NB4 (cell line): ENCODE data around the gene MANSC4.

Experiments
- DNase-seq: peaks from one replicate; pipeline ENCODE4 v3.0.0; 2010; ENCODE audit warnings: low read depth
- H3K4me3 ChIP-seq: one replicate; pipeline ENCODE4 v1.5.1; 2011; ENCODE audit warnings: mild to moderate bottlenecking, low read depth, low read length, moderate library complexity
- CTCF ChIP-seq: IDR thresholded peaks from one replicate; pipeline ENCODE4 v1.5.1; 2012; ENCODE audit warnings: low read depth, low read length
- MYC ChIP-seq: IDR thresholded peaks from 2 replicates; pipeline ENCODE4 v1.6.1; 2011; ENCODE audit warnings: low read depth, low read length
- POLR2A ChIP-seq: IDR thresholded peaks from 2 replicates; pipeline ENCODE4 v1.6.1; 2011; ENCODE audit warnings: mild to moderate bottlenecking; ENCODE audit not compliant: insufficient read length; ENCODE audit errors: extremely low read depth
- TF ChIP-seq, protein P1 (sequence below): IDR thresholded peaks from 2 replicates; pipeline ENCODE4 v1.6.1; 2011; ENCODE audit warnings: low read depth, low read length

The MANSC4 gene

DNA sequence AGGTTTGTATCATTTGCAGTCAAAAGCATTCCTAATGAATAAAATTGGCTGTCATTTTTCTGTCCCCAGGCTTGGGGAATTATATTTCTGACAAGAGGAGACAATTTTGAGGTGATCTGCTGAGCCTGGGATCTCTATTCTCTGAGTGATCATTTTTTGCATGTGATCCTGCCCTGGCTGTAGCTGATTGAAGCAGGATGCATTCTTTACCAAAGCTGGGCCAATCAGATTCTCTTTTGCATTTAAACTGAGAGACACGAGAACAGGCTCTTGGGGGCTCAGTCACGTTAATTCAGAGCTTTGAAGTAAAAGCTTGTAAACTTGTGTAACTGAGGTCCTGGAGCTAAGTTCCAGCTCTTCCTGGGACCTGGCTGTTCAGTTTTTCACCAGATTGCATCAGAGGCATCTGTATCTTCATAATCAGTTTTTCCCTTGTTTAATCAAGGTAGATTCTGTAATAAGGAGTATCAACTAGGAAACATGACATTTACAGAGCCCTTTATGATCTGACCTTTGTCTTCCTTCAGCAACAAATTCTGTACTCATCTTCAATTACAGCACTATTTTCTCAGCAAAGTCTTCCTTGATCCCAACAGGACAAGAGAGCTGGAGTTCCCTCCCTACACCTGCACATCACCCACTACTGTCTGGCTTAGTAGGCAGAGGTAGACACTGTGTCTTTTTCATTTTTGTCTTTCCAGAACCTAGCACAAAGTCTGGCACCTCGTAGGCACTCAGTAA, 35.0 kb upstream of the MANSC4 start:
- no peak for DNase-seq
- no peak overlapping the region for H3K4me3 ChIP-seq
- TF ChIP-seq CTCF, result no peak
- TF ChIP-seq POLR2A, result no peak
- TF ChIP-seq MYC, result no peak
- TF ChIP-seq, protein P1, sequence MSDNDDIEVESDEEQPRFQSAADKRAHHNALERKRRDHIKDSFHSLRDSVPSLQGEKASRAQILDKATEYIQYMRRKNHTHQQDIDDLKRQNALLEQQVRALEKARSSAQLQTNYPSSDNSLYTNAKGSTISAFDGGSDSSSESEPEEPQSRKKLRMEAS, result no peak

- no peak for TF ChIP-seq CTCF
- no peak for TF ChIP-seq POLR2A
- no peak for TF ChIP-seq MYC
- DNase-seq, result no peak
- H3K4me3 ChIP-seq, result no peak overlapping the region
Measured at GRCh38 chr12:27814411-27814810, 34.4 kb upstream of the MANSC4 start.

- H3K4me3 ChIP-seq, result no peak overlapping the region
- TF ChIP-seq, protein P1, result no peak
- TF ChIP-seq POLR2A (no peak), CTCF (no peak), MYC (no peak)
- no peak for DNase-seq
Measured at GRCh38 chr12:27812502-27812901, 32.5 kb upstream of the MANSC4 start.

DNA sequence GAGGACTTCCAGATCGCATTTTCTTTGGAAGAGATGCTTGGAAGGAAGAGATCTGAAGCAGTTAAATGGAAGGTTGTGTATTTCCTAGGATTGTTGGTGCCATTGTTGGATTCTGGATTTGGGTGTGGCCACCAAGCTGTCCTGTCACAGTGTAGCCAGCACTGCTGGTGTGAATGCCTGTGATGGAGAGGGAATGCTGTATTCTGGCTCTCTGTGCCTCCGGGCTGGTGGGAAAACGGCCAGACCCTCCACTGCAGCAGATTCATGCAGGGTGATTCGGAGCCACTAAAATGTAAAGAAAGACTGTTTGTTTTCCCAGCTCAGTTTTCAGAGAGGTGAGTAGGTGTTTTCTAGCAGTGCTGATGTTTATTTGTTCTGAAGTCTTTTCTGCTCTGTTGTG, 30.7 kb upstream of the MANSC4 start:
- TF ChIP-seq POLR2A, result no peak
- no peak for TF ChIP-seq CTCF
- TF ChIP-seq, protein P1, result no peak
- no peak for TF ChIP-seq MYC
- H3K4me3 ChIP-seq, result no peak overlapping the region
- DNase-seq, result no peak

- DNase-seq, result no peak
- no peak overlapping the region for H3K4me3 ChIP-seq
- no peak for TF ChIP-seq POLR2A
Measured at GRCh38 chr12:27808841-27809240, 28.8 kb upstream of the MANSC4 start.

- no peak for DNase-seq
- no peak overlapping the region for H3K4me3 ChIP-seq
- TF ChIP-seq, protein P1, result no peak
- no peak for TF ChIP-seq MYC
- TF ChIP-seq CTCF, result no peak
- no peak for TF ChIP-seq POLR2A
Measured at GRCh38 chr12:27807063-27807703, 27.1 kb upstream of the MANSC4 start.
